DMS79 (cell line): ENCODE measurements around the gene RIPK4.
A peak's percentile ranks its signal among the peaks of the same experiment; 100 is the strongest.

Experiments
- DNase-seq: peaks from one replicate; lab custom pipeline; 2025; lab: John Stamatoyannopoulos, UW

The RIPK4 gene

DNA sequence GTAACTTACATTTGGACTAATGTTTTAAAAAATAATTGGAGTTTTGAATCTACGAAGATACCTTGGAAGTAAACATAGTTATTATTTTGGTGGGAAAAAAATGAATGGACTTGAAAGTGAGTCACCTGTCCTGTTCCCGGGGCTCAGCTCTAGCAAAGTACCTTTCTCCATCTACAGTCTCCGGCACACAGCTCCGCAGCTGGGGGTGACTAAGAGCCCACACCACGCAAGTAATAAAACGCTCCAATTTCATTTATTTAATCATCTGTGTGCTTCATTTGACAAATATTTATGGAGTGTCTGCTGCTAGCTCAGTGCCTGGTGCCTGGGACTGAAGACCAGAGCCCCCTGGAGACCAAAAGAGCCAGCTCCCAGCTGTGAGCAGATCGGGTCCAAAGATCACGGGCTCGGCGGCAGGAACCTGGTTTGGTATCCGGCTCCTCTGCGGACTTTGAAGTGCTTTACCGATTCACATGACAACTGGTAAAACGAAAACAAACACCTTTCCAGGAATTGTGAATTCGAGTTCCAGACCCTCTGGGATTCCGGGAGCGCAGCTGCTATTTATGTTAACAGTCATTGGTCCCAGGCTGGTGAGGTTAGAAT is 1.7 kb upstream of the RIPK4 start:
- DNase-seq, result peak; percentile 24

- no peak for DNase-seq
Measured at GRCh38 chr21:41767606-41768436, 969 bp upstream of the RIPK4 start.

DNA sequence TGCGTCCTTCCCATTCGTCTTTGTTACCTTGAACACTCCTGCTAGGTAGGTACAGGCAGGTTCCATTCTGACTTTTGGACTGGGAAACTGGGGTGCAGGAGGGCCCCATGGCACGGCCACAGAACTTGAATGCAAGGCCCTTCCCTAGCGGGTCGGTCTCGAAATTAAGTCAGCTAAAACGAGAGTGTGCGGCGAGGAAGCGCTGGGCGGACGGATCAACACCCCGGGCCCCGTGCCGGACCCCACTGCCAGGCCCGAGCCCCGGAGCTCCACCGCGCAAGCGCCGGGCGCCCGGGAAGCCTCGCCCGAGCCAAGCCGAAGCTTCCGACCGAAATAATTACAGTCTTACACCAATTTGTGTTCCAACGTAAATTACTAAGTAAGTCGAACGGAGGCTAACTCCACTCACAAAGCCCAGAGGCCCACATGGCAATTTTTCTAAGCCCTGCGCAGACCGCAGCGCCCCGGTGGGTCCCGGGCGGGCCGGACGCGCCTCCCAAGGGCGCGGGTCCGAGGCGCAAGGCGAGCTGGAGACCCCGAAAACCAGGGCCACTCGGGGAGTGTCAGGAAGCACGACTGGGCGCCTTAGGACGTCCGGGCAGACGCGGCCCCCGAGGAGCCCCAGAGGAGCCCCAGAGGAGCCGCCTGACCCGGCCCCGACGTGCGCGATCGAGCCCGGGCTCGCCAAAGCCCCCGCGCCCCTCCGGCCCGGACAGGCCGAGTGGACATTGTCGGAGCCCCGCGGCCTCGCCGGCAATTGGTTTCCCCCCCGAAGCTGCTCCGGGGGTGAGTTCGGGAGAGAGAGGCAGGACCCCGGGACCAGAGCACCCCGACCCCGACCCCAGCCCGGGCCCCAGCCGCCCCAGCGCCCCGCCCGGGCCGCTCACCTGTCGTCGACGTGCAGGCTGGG is 624 bp downstream of the RIPK4 start:
- no peak for DNase-seq

DNA sequence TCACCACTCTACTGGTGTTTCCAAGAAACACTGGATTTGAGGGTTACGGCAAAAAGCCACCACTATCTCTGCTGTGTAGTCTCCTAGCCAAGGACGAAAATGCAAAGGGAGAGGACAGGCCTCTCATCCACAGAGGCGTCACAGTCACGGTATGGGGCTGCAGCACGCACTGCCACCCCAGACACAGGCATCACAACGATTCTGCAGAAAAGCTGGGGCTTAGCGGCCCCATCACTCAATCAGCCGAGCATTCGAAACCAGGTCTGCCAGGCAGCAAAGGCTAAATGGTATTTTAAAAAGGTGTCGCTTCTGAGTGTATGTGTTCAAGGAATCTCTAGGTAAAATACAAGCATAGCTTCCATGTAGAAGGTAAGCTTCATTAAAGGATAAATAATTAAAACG is 1.4 kb downstream of the RIPK4 start:
- DNase-seq, result no peak

DNA sequence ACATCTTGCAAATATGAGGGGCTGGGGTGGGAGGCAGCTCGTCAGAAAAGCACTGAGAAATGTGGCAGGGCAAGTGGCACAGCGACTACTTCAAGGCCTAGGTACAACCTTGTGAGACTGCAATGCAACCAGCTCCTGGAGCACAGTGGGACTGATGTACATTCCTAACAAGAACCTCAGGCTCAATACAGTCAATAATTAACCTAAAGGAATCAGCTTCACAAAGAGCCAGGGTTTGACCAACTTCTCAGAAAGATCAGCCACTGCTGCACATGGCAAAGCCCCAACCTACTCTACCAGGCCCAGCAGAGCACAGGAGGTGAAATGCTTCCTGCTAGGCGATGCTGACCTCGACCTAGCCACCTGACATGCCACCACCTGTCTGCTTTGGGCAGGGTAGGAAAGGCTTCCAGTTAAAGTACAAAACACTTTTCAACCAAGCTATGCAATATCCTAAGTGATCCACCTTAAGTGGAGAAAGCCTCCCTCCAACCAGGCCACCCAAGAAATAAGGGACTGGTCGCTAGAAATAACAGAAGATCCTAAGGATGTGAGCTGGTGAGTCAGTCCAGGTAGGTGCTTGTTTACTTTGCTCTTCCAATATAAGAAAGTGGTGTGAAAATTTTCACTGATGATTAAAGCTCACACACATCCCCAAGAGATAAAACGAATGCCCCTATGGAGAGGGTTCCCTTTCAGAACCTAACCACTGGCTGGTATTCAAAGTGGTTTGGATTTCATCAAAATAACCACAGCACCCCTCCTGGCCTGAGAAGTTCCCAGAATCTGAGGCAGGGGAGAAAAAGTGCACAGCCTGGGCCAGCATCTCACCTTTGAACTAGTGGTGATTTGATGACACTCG is 2.1 kb downstream of the RIPK4 start:
- DNase-seq, result no peak

GRCh38 chr21:41763996-41764395 is 2.9 kb downstream of the RIPK4 start:
- DNase-seq, result no peak

DNA sequence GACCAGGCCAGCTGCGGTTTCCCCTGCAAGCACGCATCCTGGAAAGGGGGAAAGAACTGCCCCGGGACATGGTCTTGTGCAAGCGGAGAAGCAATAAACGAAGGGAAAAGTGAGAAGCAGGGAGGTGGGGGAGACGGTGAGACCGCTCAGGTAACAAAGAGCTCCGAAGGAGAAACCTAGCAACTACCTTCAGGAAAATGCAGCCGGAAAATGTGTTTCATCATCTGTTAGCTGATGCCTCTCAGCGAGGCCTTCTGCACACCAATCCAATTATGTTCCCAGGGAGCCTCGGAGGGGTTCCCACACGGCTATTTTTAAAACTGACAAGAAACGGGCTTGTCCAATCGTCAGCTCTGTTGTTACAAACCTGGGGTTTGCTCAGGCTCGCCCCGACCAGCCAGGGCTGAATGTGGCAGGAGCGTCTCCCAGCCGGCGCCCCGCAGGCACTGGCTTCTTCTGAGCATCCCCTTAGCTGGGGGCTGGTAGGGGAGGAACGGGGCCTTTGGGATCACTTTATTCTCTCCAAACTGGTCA is 3.4 kb downstream of the RIPK4 start:
- peak; percentile 37 for DNase-seq

- no peak for DNase-seq
Measured at GRCh38 chr21:41762753-41763152, 4.1 kb downstream of the RIPK4 start.

- DNase-seq, result peak; percentile 50
Measured at GRCh38 chr21:41761934-41762635, 4.8 kb downstream of the RIPK4 start.

- DNase-seq, result peak; percentile 33
Measured at GRCh38 chr21:41761211-41761933, 5.5 kb downstream of the RIPK4 start.

GRCh38 chr21:41760411-41760810 is 6.4 kb downstream of the RIPK4 start:
- DNase-seq, result no peak

DNA sequence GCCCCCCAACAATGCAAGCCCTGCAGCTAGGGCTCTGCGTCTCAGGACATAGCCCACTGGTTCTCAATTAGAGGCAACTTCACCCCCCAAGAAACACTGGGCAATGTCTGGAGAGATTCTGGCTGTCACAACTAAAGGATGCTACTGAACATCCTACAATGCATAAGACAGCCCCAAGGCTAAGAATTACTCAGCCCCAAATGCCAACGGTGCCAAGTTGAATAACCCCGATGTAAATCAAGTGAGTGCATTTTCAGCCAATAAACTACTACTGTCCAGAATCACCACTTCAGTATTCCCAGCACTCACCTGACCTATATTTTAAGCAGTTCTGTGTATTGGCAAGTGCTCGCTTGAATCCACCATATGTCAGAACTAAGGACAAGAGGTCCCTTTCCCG is 6.9 kb downstream of the RIPK4 start:
- DNase-seq, result no peak

- no peak for DNase-seq
Measured at GRCh38 chr21:41759214-41759840, 7.5 kb downstream of the RIPK4 start.

GRCh38 chr21:41758550-41758949 is 8.3 kb downstream of the RIPK4 start:
- DNase-seq, result no peak

GRCh38 chr21:41755934-41756773 is 10.7 kb downstream of the RIPK4 start:
- DNase-seq, result no peak

GRCh38 chr21:41755258-41755933 is 11.5 kb downstream of the RIPK4 start:
- DNase-seq, result no peak

- no peak for DNase-seq
Measured at GRCh38 chr21:41754479-41754891, 12.4 kb downstream of the RIPK4 start.
